Sigmoid colon (tissue), 7 donors: ENCODE results near the gene CDCA4. TPM values are rescaled to one million over a fixed set of nuclear protein-coding genes. Genes with fewer than 3 reads are reported as not detected.

Experiments
- DNase-seq: peaks from one replicate; pipeline ENCODE4 v3.0.0-alpha.2; 2019
- H3K27ac ChIP-seq, 4 donors: fragments of 200-600 bp; sonication (generic); one replicate each; pipeline ENCODE4 v1.5.1; 2016 to 2019; ENCODE audit warnings: mild to moderate bottlenecking in 1 of 4
- H3K27me3 ChIP-seq, 3 donors: fragments of 200-600 bp; sonication (generic); one replicate each; pipeline ENCODE4 v1.5.1; 2019; ENCODE audit warnings: mild to moderate bottlenecking in 1 of 3
- H3K36me3 ChIP-seq, 4 donors: fragments of 200-600 bp; sonication (generic); one replicate each; pipeline ENCODE4 v1.5.1; 2016 to 2019
- H3K4me1 ChIP-seq, 4 donors: fragments of 200-600 bp; sonication (generic); one replicate each; pipeline ENCODE4 v1.5.1; 2017 to 2019
- H3K4me3 ChIP-seq, 4 donors: fragments of 200-600 bp; sonication (generic); one replicate each; pipeline ENCODE4 v1.5.1; 2017 to 2019; ENCODE audit warnings: mild to moderate bottlenecking in 2 of 4, moderate library complexity in 1 of 4
- H3K9me3 ChIP-seq, 4 donors: fragments of 200-600 bp in 3 of 4; sonication (generic) in 3 of 4; one replicate each; pipeline versions ENCODE4 v1.5.1 to v1.6.1; 2013 to 2019
- EP300 ChIP-seq, 4 donors: sonication (generic); formaldehyde crosslinking; IDR thresholded peaks; one replicate each; pipeline ENCODE4 v1.6.1; 2017; ENCODE audit warnings: antibody characterized with exemption in 4 of 4
- POLR2A ChIP-seq, 2 donors: fragments of 450-650 bp; IDR thresholded peaks; one replicate each; pipeline ENCODE4 v1.6.1; 2016; ENCODE audit warnings: antibody characterized with exemption in 2 of 2, mild to moderate bottlenecking in 2 of 2, moderate library complexity in 2 of 2
- POLR2AphosphoS5 ChIP-seq, 4 donors: sonication (generic); formaldehyde crosslinking; IDR thresholded peaks; one replicate each; pipeline ENCODE4 v1.6.1; 2017; ENCODE audit warnings: antibody characterized with exemption in 4 of 4
- WGBS, 2 donors: extraction: QIAGEN DNeasy Blood & Tissue Kit; methylation state at CpG; one replicate each; pipeline ENCODE4 v1.1.7; 2013; 5-methylcytosine and 5-hydroxymethylcytosine counted together
- intact Hi-C: fragments of 100-400 bp; cut with DNase I; formaldehyde crosslinking; loops from one replicate; pipeline ENCODE4 v1.15.1; 2023
- polyA plus RNA-seq, 3 donors: library from polyadenylated mRNA; stranded (reverse); fragments of 200-250 nt; gene quantifications; one replicate each; pipeline ENCODE4 v1.2.3, GENCODE V29; 2013
- total RNA-seq, 4 donors: library from RNA; depleted of rRNA; stranded (reverse); fragments of >200 nt; gene quantifications; one replicate each; pipeline ENCODE4 v1.1.0, GENCODE V29; 2016
- TF ChIP-seq, protein P1 (sequence below), 4 experiments: fragments of 450-650 bp in 3 of 4; fragments of 200-600 bp in 1 of 4; IDR thresholded peaks; one replicate each; pipeline ENCODE4 v1.5.1; 2016 to 2019; ENCODE audit warnings: antibody characterized with exemption in 4 of 4, mild to moderate bottlenecking in 3 of 4, moderate library complexity in 2 of 4
- donor health status: healthy with polysubstance abuse.
- donor health status: Bipolar disorder and iron deficiency.
- donor health status: healthy.

The CDCA4 gene
- total and polyA plus RNA-seq, 7 donors: 2.4 to 11.3 (median 5.4) TPM

GRCh38 chr14:104969741-104970230 is 51.1 kb downstream of the CDCA4 start:
- no peak for TF ChIP-seq POLR2A (IDR thresholded peaks at IDR 0.05)
- Histone ChIP-seq H3K9me3 (no peaks in the 10 kb centered on the region), H3K4me3 (peak overlapping the region; percentile 49 to 64 (median 56)), H3K27ac (peak overlapping the region; percentile 90 to 97 (median 96)), H3K36me3 (no peaks in the 10 kb centered on the region), H3K4me1 (peaks cover 0 to 92% (median 90%) of the 10 kb centered on the region in 4 donors), H3K27me3 (no peaks in the 10 kb centered on the region)
- 86 to 91% methylated on average over 10 of the region's 10 CpGs for WGBS, 2 donors
- no peak for DNase-seq
- intact Hi-C loops: no loop called here

DNA sequence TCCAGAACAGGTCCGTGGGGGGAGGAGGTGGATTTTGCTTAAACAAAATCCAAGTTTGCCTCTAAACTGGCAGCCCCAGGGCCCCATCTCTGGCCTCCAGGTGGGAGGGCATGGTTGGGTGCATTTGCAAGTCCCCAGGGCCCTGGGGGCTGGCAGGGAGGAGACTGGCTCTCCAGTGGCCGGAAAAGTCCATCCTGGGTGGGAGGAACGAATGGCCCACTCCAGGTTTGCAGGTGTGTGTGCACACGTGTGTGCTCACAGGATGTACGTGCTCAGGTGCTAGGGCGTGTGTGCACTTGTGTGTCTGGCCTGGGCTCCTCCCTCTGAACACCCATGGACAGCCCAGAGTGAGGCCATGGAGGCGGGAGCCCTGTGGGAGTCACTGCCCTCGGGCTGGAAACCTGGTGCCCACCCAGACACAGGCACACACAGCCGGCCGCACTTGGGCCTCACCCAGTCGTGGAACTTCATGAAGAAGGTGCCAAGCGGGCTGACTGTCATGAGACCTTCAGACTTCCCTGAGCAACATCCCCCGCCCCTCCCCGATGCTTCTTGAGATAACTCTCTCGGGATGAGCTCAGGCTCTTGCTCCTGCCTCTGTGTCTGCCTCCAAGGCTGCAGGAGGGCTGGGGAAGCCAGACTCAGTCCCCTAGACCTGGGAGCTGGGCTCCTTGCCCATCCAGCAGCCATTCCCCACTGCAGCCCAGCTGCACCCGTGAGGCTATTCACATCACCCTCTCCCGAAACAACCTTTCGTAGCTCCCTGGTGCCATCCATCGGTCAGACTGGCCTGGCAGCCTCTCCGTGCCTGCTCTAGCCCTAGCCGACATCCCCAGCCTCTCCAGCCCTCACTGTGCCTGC is 52.1 kb downstream of the CDCA4 start:
- no peaks in the 10 kb centered on the region for H3K9me3 ChIP-seq
- H3K36me3 ChIP-seq: no peaks in the 10 kb centered on the region
- no peaks in the 10 kb centered on the region for H3K27me3 ChIP-seq
- peak overlapping the region; percentile 49 to 64 (median 56) for H3K4me3 ChIP-seq
- intact Hi-C loops: loop anchor here (1.0 kb wide), 1 partner anchor 53 kb away; the partner anchor contains the start of gene CDCA4
- DNase-seq: peak; percentile 88
- TF ChIP-seq POLR2AphosphoS5 (IDR thresholded peaks at IDR 0.05) (peak in 2 of 4 donors; percentile 17 to 19), POLR2A (IDR thresholded peaks at IDR 0.05) (no peak), EP300 (IDR thresholded peaks at IDR 0.05) (no peak)
- TF ChIP-seq, protein P1, sequence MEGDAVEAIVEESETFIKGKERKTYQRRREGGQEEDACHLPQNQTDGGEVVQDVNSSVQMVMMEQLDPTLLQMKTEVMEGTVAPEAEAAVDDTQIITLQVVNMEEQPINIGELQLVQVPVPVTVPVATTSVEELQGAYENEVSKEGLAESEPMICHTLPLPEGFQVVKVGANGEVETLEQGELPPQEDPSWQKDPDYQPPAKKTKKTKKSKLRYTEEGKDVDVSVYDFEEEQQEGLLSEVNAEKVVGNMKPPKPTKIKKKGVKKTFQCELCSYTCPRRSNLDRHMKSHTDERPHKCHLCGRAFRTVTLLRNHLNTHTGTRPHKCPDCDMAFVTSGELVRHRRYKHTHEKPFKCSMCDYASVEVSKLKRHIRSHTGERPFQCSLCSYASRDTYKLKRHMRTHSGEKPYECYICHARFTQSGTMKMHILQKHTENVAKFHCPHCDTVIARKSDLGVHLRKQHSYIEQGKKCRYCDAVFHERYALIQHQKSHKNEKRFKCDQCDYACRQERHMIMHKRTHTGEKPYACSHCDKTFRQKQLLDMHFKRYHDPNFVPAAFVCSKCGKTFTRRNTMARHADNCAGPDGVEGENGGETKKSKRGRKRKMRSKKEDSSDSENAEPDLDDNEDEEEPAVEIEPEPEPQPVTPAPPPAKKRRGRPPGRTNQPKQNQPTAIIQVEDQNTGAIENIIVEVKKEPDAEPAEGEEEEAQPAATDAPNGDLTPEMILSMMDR (IDR thresholded peaks at IDR 0.05): peak in 1 of 4 experiments; percentile 23
- 33 to 58% methylated on average over 21 of the region's 21 CpGs for WGBS, 2 donors
- peaks cover 0 to 82% (median 80%) of the 10 kb centered on the region in 4 donors for H3K4me1 ChIP-seq
- H3K27ac ChIP-seq: peak overlapping the region; percentile 90 to 97 (median 96)

GRCh38 chr14:104968153-104968527 is 52.7 kb downstream of the CDCA4 start:
- intact Hi-C loops: loop anchor here (1.0 kb wide), 1 partner anchor 53 kb away; the partner anchor contains the start of gene CDCA4
- Histone ChIP-seq H3K27me3 (no peaks in the 10 kb centered on the region), H3K9me3 (no peaks in the 10 kb centered on the region), H3K36me3 (no peaks in the 10 kb centered on the region), H3K27ac (peak overlapping the region; percentile 90 to 97 (median 96)), H3K4me3 (peak overlapping the region; percentile 49 to 64 (median 56)), H3K4me1 (peaks cover 0 to 76% (median 73%) of the 10 kb centered on the region in 4 donors)
- peak; percentile 96 for DNase-seq
- WGBS, 2 donors: 6 to 15% methylated on average over 12 of the region's 12 CpGs
- TF ChIP-seq POLR2AphosphoS5 (IDR thresholded peaks at IDR 0.05) (peak; percentile 61 to 84 (median 71)), EP300 (IDR thresholded peaks at IDR 0.05) (no peak), POLR2A (IDR thresholded peaks at IDR 0.05) (peak; percentile 45 to 52)

DNA sequence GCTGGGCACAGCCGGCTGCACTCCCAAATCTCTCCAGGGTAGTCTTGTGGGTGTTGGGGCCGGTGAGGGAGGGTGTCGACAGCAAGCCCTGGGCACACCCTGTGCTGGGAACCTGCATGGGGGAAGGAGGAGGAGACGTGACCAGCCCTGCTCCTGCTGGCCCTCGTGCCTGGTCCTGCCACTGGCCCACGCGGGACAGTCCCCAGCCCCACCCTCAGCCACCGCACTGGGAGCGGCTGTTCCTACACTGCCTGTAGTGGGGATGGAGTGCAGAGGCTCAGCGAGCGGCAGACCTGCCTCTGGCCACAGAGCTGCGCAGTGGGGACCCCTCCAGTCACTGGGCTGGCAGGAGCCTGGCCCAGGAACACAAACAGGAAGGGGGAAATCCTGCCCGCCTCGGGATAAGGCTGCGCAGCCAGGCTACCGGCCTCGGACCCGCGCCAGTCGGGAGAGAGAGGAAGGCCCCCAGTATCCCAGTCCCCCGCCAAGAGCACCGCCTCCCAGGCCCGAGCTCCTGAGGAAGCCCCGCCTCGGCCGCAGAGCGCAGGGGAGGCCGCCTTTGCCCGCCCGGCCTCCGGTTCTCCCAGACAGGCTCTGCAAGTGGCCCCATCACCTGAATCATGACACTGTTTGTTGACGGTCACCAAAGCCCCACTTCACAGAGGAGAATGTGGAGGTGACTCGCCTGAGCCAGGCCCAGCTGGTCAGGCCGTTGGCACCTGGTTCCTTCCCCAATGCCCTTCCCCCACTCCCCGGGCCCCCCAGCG is 53.3 kb downstream of the CDCA4 start:
- Histone ChIP-seq H3K36me3 (no peaks in the 10 kb centered on the region), H3K4me3 (peak overlapping the region; percentile 49 to 64 (median 56)), H3K27ac (peak overlapping the region; percentile 90 to 97 (median 96)), H3K27me3 (no peaks in the 10 kb centered on the region), H3K9me3 (no peaks in the 10 kb centered on the region), H3K4me1 (peaks cover 0 to 71% (median 69%) of the 10 kb centered on the region in 4 donors)
- intact Hi-C loops: loop anchor here (1.0 kb wide), 2 partner anchors 34 to 54 kb away; partner anchors contain the start of gene CDCA4
- peak; percentile 86 for DNase-seq
- peak in 3 of 4 donors; percentile 34 to 55 (median 43) for TF ChIP-seq POLR2AphosphoS5 (IDR thresholded peaks at IDR 0.05)
- no peak for TF ChIP-seq POLR2A (IDR thresholded peaks at IDR 0.05)
- 2 to 4% methylated on average over 36 of the region's 36 CpGs for WGBS, 2 donors

- H3K4me3 ChIP-seq: peak overlapping the region; percentile 49 to 64 (median 56)
- peaks cover 0 to 66% (median 63%) of the 10 kb centered on the region in 4 donors for H3K4me1 ChIP-seq
- TF ChIP-seq POLR2AphosphoS5 (IDR thresholded peaks at IDR 0.05) (no peak), POLR2A (IDR thresholded peaks at IDR 0.05) (no peak), EP300 (IDR thresholded peaks at IDR 0.05) (no peak)
- TF ChIP-seq, protein P1 (IDR thresholded peaks at IDR 0.05): no peak
- no peaks in the 10 kb centered on the region for H3K9me3 ChIP-seq
- no peak for DNase-seq
- intact Hi-C loops: loop anchor here (1.0 kb wide), 1 partner anchor 34 kb away; no protein-coding TSS in a partner anchor
- 15 to 41% methylated on average over 8 of the region's 8 CpGs for WGBS, 2 donors
- H3K27me3 ChIP-seq: no peaks in the 10 kb centered on the region
- H3K36me3 ChIP-seq: no peaks in the 10 kb centered on the region
- peak overlapping the region; percentile 90 to 97 (median 96) for H3K27ac ChIP-seq
Measured at GRCh38 chr14:104966981-104967385, 53.9 kb downstream of the CDCA4 start.
